ENCODE measurements around the gene FHAD1. TPM values are rescaled to one million over a fixed set of nuclear protein-coding genes. Genes with fewer than 3 reads are reported as not detected.
A peak's percentile ranks its signal among the peaks of the same experiment; 100 is the strongest.

The FHAD1 gene
- total RNA-seq, 4 donors from 2014 or later, result 0.95 to 1.7 TPM; not detected in 2

- DNase-seq, result peak in 2 of 3 donors; percentile 66 to 68
- no peaks in the 10 kb centered on the region for H3K36me3 ChIP-seq
- peak overlapping the region in 2 of 4 donors; percentile 81 for H3K27ac ChIP-seq
- H3K4me1 ChIP-seq, result peaks cover 0 to 39% (median 2%) of the 10 kb centered on the region in 4 donors
- TF ChIP-seq CTCF (IDR thresholded peaks at IDR 0.05), result no peak
- TF ChIP-seq POLR2A (IDR thresholded peaks at IDR 0.05), result no peak
- H3K9me3 ChIP-seq, result no peaks in the 10 kb centered on the region
- no peaks in the 10 kb centered on the region for H3K27me3 ChIP-seq
- H3K4me3 ChIP-seq, result no peak overlapping the region
These were observed 105.3 kb downstream of the FHAD1 start for GRCh38 chr1:15352128-15352957.

- TF ChIP-seq POLR2A (IDR thresholded peaks at IDR 0.05), result no peak
- TF ChIP-seq CTCF (IDR thresholded peaks at IDR 0.05), result no peak
- Histone ChIP-seq H3K27me3 (no peaks in the 10 kb centered on the region), H3K9me3 (no peaks in the 10 kb centered on the region), H3K4me1 (peaks cover 0 to 44% (median 2%) of the 10 kb centered on the region in 4 donors), H3K36me3 (no peaks in the 10 kb centered on the region), H3K4me3 (no peak overlapping the region), H3K27ac (peak overlapping the region in 1 of 4 donors; percentile 39)
- no peak for DNase-seq
These were observed 107.0 kb downstream of the FHAD1 start for GRCh38 chr1:15353839-15354579.

DNA sequence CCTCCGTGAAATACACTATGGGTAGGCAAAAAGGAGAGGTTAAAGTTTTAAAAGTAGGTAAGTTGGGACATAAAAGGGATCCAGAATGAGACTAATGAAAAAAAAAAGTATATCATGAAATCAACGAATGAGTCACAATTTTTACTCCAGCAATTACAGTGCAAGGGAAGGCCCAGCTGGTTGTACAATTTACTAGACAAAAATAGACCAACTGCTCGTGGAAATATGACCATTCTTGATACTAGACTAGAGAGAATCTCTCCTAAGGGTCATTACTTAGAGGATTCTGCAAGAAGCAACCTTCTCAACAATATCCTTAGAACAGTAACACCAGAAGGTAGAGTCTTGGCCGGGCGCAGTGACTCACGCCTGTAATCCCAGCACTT, 107.5 kb downstream of the FHAD1 start:
- no peak for DNase-seq
- TF ChIP-seq CTCF (IDR thresholded peaks at IDR 0.05) (no peak), POLR2A (IDR thresholded peaks at IDR 0.05) (no peak)
- H3K4me3 ChIP-seq, result no peak overlapping the region
- no peaks in the 10 kb centered on the region for H3K27me3 ChIP-seq
- no peaks in the 10 kb centered on the region for H3K36me3 ChIP-seq
- H3K4me1 ChIP-seq, result peaks cover 0 to 44% (median 2%) of the 10 kb centered on the region in 4 donors
- peak overlapping the region in 1 of 4 donors; percentile 39 for H3K27ac ChIP-seq
- H3K9me3 ChIP-seq, result no peaks in the 10 kb centered on the region

- no peaks in the 10 kb centered on the region for H3K9me3 ChIP-seq
- DNase-seq, result peak in 1 of 3 donors; percentile 60
- no peaks in the 10 kb centered on the region for H3K36me3 ChIP-seq
- TF ChIP-seq CTCF (IDR thresholded peaks at IDR 0.05) (no peak), POLR2A (IDR thresholded peaks at IDR 0.05) (no peak)
- no peak overlapping the region for H3K4me3 ChIP-seq
- H3K27ac ChIP-seq, result peak overlapping the region in 3 of 4 donors; percentile 17 to 39 (median 26)
- H3K27me3 ChIP-seq, result no peaks in the 10 kb centered on the region
- H3K4me1 ChIP-seq, result peaks cover 0 to 30% (median 2%) of the 10 kb centered on the region in 4 donors
These were observed 109.1 kb downstream of the FHAD1 start for GRCh38 chr1:15355968-15356625.

DNA sequence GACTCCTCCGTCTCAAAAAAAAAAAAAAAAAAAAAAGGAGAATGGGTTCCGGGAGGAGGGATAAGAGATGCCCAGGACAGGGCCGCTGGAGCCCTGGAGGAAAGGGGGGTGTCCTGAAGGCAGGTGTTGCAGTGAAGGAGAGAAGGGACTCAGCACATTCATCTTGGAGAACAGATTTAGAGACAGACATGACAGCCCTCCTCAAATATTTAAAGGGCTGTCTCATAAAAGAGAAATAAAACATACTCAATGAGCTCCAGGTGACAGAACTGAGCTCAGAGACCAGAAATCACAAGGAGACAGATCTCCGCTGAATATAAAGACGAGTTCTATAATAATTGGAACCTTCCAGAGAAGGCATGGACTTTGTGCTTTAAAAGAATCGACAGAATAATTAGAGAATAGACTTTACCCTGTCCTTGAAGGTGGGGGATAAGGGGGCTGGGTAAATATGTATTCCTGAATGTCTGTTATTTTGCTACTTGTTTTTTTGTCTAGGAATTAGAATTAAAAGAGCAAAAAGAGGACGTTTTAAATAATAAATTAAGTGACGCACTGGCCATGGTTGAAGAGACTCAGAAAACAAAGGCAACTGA, 110.7 kb downstream of the FHAD1 start:
- peaks cover 0 to 15% (median 0%) of the 10 kb centered on the region in 4 donors for H3K4me1 ChIP-seq
- TF ChIP-seq POLR2A (IDR thresholded peaks at IDR 0.05) (no peak), CTCF (IDR thresholded peaks at IDR 0.05) (no peak)
- H3K4me3 ChIP-seq, result no peak overlapping the region
- H3K9me3 ChIP-seq, result no peaks in the 10 kb centered on the region
- DNase-seq, result no peak
- H3K27me3 ChIP-seq, result no peaks in the 10 kb centered on the region
- no peak overlapping the region for H3K27ac ChIP-seq
- no peaks in the 10 kb centered on the region for H3K36me3 ChIP-seq

Measured in Peyer's patch (tissue), 4 donors.